Measurements from ENCODE around the gene SDHAF4.
"Not testable (repeated sequence)": the region's sequence is repeated elsewhere in the genome, so short reads cannot be mapped to it uniquely, and the experiment has no call there.

The SDHAF4 gene

DNA sequence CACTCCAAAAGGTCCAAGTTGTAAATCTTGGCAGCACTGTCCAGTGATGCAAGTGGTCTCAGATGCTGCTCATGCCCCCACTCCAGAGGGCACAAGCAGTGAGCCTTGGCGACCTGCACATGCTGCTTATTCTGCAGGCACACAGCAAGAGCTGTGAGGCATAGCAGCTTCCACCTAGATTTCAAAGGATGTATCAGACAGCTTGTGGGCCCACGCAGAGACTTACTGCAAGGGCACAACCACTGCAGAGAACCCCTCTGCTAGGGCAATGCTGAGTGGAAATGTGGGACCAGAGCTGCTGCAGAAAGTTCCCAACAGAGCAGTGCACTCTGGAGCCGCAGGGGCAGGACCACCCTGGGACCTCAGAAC, 26.4 kb downstream of the SDHAF4 start:
- no peak for DNase-seq

DNA sequence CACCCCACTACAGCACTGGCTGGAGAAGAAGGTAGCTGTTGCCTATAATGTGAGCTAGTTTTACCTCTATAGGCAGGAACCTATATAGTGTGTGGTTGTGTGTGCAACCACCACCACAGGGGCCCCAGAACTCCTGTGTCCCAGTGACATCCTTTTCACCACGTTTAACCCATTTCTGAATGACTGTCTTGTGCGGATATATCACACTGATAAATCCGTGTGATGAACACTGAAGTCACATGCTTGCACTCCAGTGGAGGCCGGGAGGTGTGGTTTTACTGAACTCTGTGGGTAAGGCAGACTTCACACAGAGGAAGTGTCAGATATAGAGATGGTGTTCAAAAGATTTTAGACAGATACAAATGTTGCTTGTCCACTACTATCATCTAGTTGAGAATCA, 32.5 kb downstream of the SDHAF4 start:
- no peak for DNase-seq

DNA sequence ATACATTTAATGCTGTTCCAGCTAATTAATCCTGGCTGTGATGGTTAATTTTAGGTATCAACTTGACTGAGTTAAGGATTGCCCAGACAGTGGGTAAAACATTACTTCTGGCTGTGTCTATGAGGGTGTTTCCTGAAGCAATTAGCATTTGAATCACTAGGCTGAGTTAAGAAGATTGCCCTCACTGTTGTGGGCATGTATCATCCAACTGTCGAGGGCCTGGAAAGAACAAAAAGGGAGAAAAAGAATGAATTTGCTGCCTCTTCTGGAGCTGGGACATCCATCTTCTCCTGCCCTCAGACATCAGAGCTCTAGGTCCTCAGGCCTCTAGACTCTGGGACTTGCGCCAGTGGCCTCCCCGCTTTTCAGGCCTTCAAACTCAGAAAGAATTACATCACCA, 34.3 kb downstream of the SDHAF4 start:
- DNase-seq: no peak

DNA sequence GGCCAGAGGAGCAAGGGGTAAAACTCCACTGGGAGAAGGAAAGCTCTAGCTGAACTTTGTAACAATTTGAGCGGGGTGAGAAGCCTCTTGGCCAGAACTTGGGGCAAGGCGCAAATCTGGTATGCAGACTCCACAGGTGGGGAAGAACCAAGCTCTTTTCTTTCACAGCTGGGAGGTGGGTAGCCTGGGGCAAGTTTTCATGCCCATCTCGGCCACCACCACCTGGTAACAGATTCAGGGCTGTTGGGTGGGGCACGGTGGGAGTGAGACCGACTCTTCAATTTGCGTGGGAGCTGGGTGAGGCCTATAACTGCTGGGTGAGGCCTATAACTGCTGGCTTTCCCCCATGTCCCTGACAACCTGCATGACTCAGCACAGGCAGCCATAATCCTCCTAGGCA, 37.5 kb downstream of the SDHAF4 start:
- no peak for DNase-seq

DNA sequence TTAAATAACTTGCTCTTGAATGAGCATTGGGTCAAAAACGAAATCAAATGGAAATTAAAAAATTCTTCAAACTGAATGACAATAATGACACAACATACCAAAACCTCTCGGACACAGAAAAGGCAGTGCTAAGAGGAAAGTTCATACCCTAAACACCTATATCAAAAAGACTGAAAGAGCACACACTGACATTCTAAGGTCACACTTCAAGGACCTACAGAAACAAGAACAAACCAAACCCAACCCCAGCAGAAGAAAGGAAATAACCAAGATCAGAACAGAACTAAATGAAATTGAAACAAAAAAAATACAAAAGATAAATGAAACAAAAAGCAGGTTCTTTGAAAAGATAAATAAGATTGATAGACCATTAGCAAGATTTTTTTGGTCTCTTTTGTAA, 40.6 kb downstream of the SDHAF4 start:
- DNase-seq: not testable (repeated sequence)

DNA sequence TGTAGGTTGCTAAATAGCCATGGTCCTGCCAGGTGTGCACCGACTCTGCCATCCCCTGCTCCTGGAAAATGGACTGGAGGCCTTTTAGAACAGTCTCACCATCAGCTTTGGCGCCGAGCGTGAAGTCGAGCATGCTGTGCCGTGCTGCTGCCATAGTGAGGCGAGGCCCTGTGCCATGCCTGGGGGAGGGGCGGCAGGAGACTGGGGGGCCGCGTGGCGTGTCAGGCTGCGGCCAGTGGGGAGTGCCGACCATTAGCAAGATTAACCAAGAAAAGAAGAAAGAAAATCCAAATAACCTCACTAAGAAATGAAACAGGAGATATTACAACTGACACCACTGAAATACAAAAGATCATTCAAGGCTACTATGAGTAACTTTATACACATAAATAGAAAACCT, 42.5 kb downstream of the SDHAF4 start:
- not testable (repeated sequence) for DNase-seq

DNA sequence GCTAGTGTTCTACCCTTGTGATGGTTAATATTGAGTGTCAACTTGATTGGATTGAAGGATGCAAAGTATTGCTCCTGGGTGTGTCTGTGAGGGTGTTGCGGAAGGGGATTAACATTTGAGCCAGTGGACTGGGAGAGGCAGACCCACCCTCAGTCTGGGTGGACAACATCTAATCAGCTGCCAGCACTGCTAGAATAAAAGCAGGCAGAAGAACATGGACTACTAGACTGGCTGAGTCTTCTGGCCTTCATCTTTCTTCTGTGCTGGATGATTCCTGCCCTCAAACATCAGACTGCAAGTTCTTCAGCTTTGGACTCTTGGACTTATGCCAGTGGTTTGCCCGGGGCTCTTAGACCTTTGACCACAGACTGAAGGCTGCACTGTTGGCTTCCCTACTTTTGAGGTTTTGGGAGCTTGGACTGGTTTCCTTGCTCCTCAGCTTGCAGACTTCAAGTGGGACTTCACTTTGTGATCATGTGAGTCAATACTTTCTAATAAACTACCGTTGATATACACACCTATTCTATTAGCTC, 50.1 kb downstream of the SDHAF4 start:
- DNase-seq: no peak

DNA sequence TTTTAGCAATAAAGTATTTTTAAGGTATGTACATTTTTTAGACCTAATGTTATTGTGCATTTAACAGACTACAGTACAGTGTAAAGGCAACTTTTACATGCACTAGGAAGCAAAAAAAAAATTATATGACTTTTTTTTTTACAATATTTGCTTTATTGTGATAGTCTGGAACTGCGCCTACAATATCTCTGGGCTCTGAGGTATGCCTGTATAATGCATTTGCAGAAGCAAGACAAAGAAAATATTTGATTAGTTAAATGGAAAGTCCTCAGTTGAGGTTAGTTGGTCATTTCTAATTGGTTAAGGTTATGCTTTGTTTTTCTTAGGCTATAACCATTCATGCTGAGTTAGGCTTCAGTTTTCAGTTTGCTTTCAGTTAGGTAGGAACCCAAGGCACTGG, 54.0 kb downstream of the SDHAF4 start:
- no peak for DNase-seq

DNA sequence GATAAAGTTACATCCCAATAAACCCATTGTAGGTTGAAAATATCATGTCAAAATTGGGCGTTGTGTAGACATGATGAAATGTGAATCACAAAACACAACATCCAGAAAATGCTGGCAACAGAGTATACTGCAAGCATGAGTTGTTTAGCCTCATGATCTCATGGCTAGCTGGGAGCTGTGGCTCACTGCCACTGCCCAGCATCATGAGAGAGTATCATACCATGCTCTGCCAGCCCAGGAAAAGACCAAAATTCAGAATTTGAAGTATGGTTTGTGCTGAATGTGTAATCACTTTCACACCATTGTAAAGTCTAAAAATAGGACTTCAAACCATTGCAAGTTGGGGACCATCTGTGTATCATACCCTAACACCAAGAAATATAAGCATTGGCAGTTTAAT, 55.7 kb downstream of the SDHAF4 start:
- DNase-seq: no peak

DNA sequence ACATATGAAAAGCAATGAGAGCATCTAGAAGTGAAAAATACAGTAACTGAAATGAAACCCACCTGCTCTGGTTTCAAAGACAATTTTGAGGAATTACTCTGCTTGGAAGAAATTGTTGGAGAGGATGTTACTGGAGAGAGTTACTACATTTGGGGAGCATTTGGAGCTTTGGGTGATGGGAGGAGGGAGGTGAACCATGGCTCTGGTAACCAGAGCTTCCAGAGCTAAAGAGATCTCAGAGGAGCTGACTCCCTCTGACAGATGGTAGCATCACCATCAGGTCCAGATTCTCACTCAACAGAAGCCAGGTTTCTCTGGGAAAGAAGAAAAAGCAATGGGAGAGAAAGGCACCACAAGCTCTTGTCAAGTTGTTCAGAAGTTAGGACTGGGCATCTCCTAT, 58.7 kb downstream of the SDHAF4 start:
- no peak for DNase-seq

DNA sequence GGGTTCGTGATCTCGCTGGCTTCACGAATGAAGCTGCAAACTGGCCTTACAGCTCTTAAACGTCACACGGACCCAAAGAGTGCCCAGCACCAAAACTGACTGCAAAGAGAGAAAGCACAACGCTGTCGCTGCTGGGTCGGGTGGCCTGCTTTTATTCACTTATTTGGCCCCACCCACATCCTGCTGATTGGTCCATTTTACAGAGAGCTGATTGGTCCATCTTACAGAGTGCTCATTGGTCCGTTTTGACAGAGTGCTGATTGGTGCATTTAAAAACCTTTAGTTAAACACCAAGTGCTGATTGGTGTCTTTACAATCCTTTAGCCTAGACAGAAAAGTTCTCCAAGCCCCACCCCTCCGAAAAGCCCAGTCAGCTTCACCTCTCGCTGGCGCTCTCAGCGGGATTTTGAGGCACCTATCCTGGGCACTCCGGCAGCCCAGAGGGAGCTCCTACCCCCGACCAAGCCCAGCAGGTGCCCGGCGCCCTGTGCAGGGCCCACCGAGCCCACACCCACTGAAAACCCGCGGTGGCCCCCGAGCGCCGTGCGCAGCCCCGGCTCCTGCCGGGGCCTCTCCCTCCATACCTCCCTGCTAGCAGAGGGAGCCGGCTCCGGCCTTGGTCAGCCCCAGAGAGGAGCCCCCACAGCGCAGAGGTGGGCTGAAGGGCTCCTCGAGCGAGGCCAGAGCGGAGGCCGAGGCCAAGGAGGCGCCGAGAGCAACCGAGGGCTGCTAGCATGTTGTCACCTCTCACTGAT, 60.9 kb downstream of the SDHAF4 start:
- DNase-seq: no peak

DNA sequence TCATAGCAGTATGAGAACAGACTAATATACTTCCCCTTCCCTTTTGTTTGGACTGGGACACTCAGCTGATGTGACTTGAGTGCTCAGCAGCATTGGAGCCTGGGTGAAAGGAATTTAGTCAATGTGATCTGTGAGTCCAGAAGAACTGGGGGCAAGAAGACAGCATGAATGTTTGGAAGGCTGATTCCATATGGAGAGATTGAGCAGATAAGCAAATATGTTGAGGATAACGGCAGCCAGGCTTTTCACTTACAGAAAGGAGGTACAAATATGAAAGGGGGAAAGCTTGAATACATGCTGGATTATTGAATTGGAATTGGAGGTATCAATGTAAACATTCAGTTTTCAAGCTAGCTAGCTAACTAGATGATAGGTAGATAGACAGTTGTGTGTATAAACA, 63.2 kb downstream of the SDHAF4 start:
- DNase-seq: no peak

DNA sequence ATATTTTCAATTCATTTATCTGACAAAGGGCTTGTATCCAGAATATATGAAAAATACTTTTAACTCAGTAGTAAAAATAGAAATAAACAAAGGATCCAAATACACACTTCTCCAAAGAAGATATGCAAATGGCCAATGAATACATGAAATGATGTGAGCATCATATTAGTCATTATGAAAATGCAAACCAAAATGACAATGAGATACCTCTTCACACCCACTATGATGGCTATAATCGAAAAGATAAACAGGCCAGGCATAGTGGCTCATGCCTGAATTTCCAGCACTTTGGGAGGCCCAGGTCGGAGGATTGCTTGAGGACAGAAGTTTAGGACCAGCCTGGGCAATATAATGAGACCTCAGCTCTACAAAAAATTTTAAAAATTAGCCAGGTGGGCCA, 67.1 kb downstream of the SDHAF4 start:
- no peak for DNase-seq

DNA sequence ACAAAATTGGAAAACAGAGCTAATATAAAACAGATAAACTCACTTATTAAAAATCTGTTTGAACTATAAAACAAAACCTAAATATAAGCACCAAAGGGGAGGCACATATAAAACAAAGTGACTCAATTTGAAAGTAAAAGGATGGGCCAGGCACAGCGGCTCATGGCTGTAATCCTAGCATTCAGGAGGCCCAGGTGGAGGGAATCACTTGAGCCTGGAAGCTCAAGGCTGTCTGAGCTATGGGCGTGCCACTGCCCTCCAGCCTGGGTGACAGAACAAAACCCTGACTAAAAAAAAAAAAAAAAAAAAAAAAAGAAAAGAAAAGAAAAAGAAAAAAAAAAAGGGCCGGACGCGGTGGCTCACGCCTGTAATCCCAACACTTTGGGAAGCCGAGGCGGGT, 69.9 kb downstream of the SDHAF4 start:
- no peak for DNase-seq

DNA sequence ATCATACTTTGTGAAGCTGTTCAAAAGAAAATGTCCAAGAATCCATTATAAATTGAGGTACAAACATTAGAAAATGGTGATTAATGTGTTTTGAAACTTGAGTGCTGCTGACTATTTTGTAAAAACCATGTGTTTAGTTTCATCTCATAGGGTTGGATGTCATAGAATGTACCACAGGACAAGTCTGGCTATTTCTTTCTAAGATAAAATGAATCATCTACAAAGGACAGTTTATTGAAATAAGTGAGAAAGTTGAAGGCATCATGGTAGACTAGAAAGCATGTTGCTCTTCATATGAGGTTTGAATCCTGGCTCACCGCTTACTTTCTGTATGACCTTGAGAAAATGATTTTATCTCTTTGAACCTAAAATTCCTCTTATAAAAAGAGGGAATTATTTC, 71.7 kb downstream of the SDHAF4 start:
- no peak for DNase-seq
